ENCODE data around the gene COL9A1.
A peak's percentile ranks its signal among the peaks of the same experiment; 100 is the strongest.
"Not testable (repeated sequence)": the region's sequence is repeated elsewhere in the genome, so short reads cannot be mapped to it uniquely, and the experiment has no call there.

- TF ChIP-seq, protein P1, sequence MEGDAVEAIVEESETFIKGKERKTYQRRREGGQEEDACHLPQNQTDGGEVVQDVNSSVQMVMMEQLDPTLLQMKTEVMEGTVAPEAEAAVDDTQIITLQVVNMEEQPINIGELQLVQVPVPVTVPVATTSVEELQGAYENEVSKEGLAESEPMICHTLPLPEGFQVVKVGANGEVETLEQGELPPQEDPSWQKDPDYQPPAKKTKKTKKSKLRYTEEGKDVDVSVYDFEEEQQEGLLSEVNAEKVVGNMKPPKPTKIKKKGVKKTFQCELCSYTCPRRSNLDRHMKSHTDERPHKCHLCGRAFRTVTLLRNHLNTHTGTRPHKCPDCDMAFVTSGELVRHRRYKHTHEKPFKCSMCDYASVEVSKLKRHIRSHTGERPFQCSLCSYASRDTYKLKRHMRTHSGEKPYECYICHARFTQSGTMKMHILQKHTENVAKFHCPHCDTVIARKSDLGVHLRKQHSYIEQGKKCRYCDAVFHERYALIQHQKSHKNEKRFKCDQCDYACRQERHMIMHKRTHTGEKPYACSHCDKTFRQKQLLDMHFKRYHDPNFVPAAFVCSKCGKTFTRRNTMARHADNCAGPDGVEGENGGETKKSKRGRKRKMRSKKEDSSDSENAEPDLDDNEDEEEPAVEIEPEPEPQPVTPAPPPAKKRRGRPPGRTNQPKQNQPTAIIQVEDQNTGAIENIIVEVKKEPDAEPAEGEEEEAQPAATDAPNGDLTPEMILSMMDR (IDR thresholded peaks at IDR 0.05): peak; percentile 28
- not testable (repeated sequence) for TF ChIP-seq ZFX (IDR thresholded peaks at IDR 0.05; ENCODE audit: borderline replicate concordance)
Observed at GRCh38 chr6:70308142-70308541, 5.3 kb upstream of the COL9A1 start.
